Esophagus muscularis mucosa (tissue), 3 donors: ENCODE data around the gene FAM20A.

Experiments used
- POLR2A ChIP-seq: fragments of 450-650 bp; IDR thresholded peaks from one replicate; pipeline ENCODE4 v1.6.1; 2017; ENCODE audit warnings: antibody characterized with exemption, moderate library complexity, mild to moderate bottlenecking, low read depth
- TF ChIP-seq, protein P1 (sequence below), 3 experiments: fragments of 200-600 bp in 2 of 3; fragments of 450-650 bp in 1 of 3; sonication (generic) in 2 of 3; IDR thresholded peaks; one replicate each; pipeline ENCODE4 v1.5.1; 2017 to 2019; ENCODE audit warnings: antibody characterized with exemption in 3 of 3, mild to moderate bottlenecking in 2 of 3, moderate library complexity in 1 of 3

GRCh38 chr17:68588362-68588761, 12.8 kb downstream of the FAM20A start:
- TF ChIP-seq, protein P1, sequence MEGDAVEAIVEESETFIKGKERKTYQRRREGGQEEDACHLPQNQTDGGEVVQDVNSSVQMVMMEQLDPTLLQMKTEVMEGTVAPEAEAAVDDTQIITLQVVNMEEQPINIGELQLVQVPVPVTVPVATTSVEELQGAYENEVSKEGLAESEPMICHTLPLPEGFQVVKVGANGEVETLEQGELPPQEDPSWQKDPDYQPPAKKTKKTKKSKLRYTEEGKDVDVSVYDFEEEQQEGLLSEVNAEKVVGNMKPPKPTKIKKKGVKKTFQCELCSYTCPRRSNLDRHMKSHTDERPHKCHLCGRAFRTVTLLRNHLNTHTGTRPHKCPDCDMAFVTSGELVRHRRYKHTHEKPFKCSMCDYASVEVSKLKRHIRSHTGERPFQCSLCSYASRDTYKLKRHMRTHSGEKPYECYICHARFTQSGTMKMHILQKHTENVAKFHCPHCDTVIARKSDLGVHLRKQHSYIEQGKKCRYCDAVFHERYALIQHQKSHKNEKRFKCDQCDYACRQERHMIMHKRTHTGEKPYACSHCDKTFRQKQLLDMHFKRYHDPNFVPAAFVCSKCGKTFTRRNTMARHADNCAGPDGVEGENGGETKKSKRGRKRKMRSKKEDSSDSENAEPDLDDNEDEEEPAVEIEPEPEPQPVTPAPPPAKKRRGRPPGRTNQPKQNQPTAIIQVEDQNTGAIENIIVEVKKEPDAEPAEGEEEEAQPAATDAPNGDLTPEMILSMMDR (IDR thresholded peaks at IDR 0.05) = no peak
- no peak for TF ChIP-seq POLR2A
